HG02840 (cell line): ENCODE results near the gene CCDC198.
A peak's percentile ranks its signal among the peaks of the same experiment; 100 is the strongest.

Experiments
- ATAC-seq: cut with Tn5 transposase; IDR thresholded peaks from one replicate; pipeline ENCODE4 v1.9.1; 2021; ENCODE audit warnings: mild to moderate bottlenecking, moderate library complexity, moderate number of reproducible peaks; ENCODE audit not compliant: unreplicated experiment, low FRiP score

The CCDC198 gene, protein sequence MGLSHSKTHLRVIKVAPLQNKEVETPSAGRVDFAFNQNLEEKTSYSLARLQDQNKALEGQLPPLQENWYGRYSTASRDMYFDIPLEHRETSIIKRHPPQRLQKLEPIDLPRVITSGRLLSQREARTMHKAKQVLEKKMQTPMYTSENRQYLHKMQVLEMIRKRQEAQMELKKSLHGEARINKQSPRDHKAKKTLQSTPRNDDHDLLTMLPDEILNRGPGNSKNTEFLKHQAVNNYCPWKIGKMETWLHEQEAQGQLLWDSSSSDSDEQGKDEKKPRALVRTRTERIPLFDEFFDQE

DNA sequence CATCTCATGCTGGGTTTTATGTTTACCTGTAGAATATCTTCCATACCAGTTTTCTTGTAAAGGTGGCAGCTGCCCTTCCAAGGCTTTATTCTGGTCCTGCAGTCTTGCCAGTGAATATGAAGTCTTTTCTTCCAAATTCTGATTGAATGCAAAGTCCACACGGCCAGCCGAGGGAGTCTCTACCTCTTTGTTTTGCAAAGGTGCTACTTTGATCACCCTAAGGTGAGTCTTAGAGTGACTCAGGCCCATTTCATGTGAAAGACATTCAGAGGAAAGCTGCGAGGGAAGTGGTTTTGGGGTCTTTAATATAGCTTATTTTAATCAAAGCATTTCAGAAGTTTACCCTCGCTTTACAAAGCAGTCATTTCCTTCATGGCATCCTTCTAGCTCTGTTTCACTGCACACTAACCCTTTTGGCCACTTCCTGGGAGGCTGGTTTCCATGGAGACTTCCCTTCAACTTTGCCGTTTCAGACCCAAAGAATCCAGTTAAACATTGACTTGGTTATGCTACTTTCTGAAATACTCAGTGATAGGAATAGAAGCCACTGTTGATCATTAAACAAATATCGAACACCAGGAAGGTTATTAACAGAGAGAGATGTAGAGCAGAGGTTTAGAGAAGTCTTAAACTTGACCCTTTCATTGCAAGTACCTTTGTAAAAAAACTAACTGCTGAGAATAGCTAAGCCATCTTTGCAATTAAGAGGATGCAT, at the start of gene CCDC198:
TSS of gene CCDC198 (minus strand) at position 391 of the 715 bp plus-strand sequence. CDS start at position 249, 142 bp downstream.
- peak; percentile 64 for ATAC-seq

DNA sequence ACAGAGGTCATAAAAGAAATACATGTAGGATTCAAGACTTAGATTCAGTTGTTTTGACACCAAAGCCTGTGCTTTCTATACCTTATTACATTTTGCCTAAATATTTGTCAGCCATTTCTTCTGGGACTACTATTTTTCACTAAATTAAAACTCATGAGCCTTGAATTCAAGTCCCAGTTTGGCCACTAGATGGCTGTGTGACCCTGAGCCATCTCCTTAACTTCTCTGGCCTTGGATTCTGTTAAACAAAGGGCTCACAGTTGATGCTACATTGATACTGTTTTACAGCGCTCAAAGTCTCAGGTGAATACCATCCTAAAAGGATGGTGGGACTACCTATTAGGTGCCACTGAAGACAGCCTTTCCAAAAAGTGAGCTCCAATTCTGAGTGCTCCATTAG, 39.6 kb upstream of the CCDC198 start:
- no peak for ATAC-seq

DNA sequence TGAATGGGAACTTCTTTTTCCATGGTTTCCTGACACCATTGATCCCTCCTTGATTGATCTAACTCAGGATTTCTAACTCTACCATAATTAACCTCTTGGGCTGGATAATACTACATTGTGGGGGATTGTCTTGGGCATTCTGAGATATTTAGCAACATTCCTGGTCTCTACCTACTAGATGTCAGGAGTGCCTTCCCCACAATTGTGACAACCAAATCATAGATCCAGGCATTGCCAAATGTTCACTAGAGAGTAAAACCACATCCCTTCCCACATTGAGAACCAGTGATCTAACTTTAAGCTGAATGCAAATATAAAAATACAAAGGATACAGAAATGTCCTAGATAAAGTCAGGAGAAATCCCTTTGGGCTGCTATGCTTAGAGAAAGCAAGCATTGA, 36.9 kb upstream of the CCDC198 start:
- no peak for ATAC-seq

DNA sequence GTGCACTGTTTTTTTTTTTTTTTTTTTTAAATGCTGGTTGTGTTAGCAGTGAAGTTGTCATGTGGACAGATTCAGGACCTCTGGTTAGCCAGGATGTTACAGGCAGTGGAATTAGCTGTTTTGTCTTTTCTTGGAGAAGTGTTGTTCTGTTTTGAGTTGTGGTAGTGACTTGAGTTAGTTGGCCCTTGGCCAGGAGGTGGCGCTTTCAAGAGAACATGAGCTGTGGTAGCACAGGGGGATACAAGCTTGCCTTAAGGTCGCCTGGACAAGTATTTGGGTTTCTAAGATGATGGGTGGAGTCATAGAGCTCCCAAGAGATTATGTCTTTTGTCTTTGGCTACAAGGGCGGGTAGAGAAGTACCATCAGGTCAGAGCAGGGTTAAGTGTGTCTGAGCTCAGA, 33.3 kb upstream of the CCDC198 start:
- no peak for ATAC-seq

DNA sequence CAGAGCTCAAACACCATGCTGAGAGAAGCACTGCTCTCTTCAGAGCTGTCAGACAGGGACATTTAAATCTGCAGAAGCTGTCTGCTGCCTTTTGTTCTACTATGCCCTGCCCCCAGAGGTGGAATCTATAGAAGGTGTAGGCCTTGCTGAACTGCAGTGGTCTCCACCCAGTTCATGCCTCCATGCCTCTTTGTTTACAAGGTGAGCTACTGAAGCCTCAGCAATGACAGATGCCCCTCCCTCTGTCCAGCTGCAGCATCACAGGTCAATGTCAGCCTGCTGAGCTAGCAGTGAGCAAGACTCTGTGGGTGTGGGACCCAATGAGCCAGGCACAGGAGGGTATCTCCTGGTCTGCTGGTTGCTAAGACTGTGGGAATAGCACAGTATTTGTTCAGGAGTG, 25.4 kb upstream of the CCDC198 start:
- ATAC-seq, result no peak

DNA sequence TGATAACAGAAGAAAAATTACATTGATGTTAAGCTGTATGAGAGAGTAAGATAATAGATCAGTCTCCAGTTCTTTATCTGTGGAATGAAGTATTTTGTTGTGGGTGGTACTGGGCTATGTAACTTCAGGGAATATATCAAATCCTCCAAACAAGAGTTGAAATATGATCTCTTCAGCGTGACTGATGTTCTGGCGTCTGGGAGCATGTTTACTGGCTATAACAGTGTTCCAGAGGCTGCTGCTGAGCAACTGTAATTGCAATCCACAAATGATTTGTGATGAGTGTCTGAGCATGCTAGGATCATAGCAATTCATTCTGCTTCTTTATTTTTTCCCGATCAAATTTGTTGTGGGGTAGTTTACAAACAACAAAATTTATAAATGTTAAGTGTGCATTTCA, 18.6 kb upstream of the CCDC198 start:
- ATAC-seq, result no peak

DNA sequence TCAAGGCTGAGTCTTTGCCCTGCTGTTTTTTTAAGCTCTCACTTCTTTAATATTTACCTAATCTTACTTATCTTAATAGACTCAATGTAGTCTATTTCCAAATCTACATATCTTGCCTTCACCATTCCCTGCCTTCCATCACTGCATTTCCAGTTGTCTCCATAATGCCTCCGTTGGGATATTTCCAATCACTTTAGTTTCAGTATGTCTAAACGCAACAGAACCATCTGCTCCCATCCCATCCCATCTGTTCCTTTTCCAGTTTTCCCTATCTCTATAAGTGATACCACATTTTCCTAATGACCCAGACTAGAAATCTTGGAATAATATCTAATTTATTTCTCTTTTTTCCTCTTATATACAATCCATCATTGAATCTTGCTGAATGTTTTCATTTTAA, 15.1 kb upstream of the CCDC198 start:
- no peak for ATAC-seq

DNA sequence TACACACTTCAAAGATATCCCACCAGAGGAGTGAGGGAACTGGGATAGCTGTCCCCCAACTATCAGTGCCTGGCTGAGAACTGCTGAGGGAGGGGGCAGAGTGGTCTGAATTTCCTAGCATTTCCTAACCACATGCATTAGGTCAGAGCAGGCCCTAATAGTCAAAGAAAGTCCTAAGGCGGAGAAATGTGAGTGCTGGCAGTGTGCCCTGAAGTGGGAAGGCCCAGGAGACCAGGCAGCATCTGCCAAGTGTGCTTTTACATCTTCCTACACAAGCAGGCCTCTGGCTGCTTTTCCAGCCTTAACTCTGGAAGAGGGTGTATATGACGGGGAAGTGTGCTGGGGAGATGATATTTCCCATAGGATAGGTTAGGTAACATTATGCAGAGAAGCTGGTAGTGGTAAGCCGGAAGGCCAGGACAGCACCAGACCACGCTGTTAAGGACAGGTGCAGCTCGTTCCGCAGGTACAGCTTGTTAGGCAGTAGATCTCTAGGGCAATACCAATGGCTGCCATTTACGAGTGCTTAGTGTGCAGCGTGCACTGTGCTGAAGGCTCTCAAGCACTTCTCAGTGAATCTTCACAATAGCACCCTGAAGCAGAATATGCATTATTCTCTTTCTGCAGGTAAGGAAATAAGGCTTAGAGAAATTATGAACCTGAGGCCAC, 9.1 kb upstream of the CCDC198 start:
- no peak for ATAC-seq

DNA sequence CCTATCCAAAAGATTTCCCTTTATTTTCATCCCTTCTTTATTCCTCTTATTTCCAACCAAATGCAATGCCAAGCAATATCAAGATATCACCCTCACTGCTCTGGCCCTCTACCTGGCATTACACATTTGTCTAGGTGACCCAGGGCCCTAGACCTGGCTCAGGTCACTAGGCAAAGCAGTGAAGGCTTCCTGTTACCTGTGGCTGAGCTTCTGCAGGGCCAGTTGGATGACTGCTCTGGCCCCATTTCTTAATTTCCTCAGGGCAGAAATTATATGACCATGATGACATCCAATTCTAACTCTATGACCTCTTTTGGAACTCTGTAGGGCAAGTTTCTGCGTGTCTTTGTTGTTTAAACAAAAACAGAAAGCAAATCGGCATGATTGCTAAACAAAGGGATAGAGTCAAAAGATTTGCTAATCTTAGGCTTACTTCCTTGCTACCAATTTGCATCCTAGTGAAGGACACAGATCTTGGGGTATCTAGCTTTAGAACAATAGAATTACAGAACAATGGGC, 7.4 kb upstream of the CCDC198 start:
- no peak for ATAC-seq

DNA sequence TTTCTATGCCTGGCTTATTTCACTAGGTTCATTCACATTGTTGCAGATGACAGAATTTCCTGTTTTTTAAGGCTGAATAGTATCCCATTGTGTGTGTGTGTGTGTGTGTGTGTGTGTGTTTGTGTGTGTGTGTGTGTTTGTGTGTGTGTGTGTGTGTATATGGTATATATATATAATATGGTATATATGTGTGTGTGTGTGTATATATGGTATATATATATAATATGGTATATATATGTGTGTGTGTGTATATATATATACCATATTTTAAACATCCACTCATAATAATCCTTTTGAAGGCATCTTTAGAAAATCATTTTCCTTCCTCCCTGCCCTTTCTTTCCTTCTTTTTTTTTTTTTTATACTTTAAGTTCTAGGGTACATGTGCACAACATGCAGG, 5.0 kb upstream of the CCDC198 start:
- no peak for ATAC-seq

DNA sequence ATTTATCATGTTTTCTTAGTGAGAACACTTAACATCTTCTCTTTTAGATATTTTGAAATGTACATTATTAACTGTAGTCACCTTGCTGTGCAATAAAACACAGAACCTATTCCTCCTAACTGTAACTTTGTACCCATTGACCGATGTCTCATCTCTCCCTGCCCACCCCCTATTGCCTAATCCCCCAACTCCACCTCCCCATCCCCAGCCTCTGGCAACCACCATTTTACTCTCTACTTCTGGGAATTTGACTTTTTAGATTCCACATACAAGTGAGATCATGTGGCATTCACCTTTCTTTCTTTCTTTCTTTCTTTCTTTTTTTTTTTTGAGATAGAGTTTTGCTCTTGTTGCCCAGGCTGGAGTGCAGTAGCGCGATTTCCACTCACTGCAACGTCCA, 4.4 kb upstream of the CCDC198 start:
- no peak for ATAC-seq

DNA sequence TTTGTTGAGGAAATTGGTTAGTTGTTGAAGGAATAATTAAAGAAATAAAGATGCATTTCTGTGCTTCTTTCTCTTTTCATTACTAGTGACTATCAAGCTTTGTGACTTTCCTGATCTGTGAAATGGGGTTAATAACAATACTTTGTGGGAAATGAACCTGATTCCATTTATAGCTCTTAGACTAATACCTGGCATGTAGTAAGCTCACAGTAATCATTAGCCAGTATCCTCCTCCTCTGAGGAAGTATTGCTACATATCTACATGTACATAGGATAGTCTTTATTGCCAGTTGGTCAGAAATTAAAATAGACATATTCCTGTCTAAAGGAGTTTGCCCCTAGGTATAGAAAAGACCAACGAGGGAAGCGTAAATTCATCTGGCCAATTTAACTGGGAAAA, 1.8 kb upstream of the CCDC198 start:
- ATAC-seq, result no peak

DNA sequence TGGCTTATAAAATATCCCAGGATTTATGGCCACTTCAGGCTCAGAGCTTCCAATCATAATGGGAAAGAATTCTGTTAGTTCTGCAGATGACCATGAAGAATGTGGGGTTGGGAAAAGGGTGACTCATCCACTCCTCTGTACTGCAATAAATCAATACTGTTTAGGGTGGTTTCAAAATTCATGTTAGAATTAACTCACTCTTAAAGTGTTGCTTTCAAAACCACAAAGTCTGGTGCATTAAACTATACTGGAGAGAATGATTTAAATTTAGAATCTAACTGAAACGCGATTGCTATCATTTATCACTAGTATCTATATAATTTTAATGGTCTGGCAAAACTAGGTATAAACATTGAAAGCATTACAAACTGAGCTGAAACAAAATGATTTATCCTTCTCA, 798 bp downstream of the CCDC198 start:
- ATAC-seq, result no peak

DNA sequence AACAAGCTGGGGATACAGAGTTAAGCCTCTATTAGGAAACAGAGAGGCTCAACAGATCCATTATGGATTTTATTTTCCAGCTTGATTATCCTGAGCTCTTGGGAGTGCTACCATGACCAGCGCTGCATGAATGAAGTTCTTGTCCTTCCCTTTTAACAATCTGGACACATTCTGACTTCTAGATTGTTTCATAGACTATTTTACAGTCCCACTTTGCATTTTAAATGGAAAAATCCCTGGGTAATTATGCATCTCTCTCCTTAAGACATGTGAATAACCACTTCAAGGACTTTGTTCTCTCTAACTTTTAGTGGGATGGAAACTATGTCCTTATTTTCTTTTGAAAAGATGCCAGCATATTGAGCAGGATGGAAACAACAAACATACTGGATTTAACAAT, 2.0 kb downstream of the CCDC198 start:
- ATAC-seq, result no peak

DNA sequence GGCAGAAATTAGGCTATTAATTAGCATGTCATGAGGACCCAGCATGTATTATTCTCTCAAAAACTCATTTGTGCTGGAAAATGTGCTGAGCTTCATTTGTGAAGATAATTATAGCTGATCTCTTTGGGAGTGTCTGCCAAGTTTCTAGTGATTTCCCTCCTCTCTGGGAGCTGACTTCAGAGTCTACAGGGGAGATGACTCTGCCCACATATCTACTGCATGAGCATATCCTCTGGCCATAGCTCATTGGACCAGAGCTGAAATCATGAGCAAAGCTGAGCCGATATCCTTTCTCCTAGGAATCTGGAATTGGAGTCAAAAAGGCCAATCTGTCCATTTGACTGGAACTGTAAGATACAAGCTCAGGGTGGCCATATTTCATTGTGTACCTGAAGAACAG, 5.9 kb downstream of the CCDC198 start:
- ATAC-seq, result no peak

DNA sequence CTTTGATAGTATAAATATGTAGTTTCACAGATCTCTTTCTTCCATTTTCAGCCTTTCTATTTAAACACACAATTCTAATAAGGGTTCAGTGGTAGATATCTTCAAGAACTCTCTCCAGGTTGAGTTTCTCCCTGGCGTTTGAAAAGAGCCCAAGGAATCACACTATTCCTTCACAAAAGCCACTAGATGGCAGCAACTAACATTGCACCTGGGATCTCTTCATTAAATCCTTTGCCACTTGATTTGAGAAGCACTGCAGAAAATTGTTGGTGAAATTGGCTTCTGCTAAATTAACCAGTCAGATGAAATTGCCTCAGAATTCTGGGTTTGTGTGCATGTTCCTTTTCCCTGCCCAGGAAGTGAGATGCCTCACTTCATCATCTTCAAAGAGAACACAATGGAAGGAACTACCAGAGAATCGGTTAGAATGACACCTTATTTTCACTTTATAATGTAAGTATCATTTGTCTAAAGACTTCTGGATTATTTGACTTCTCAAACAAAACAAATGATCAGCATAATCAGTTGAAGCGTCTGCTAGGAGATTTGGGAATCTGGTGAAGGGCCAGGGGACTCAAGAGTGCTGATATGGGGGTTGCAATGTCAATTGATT, 6.8 kb downstream of the CCDC198 start:
- ATAC-seq, result no peak

DNA sequence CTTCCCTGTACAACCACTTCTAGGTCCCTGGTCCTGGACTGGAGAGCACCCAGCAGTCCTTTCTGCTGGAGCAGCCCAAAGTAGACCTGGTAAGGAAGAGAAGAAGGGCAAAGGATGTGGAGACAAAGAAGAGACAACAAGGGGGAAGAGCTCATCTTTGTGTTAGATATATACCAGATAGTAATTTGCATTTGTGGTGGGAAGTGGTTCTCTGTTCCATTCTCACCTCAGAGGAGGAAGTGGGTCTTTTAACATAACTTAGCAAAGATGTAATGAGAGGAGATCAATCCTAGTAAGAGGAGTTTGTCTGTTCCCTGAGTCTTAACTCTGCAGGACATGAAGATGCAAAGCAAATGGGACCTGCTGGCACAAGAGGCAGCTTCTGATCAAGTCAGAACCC, 8.0 kb downstream of the CCDC198 start:
- ATAC-seq, result peak; percentile 86

DNA sequence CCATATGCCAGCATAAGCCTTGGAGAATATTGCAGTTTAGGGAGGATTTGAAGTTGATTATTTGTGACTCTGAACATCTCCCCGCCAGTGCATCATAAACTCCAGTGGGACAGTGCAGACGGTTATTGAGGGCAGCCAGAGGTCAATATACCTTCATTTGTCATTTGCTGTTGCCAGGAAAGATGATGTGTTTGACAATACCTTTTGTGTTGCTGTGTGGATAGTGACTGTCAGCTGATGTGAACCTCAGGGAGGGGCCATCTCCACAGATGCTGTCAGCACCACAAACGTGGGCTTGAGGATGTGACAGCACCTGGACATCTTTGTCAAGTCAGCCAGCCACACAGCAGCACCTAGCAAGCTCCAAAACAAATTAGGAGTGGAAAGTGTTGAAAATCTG, 11.5 kb downstream of the CCDC198 start:
- ATAC-seq, result no peak

DNA sequence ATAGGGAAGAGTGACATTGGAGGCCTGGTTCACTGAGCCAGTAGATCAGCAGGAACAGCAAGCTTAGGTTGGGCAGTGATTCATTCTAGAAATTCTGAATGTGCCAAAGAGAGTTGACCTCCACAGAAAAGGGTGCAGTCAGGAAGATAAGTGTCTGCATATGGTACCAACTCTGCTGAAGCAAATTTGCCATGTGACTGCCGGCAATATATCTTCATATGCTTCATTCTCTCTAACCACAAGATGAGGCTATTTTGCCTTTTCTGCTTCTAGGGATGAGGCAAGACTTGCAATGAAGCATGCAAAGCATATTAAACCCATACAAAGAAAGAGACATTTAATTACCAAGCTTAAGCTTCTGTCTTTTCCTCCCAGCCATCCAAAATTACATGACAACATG, 13.6 kb downstream of the CCDC198 start:
- ATAC-seq, result no peak

DNA sequence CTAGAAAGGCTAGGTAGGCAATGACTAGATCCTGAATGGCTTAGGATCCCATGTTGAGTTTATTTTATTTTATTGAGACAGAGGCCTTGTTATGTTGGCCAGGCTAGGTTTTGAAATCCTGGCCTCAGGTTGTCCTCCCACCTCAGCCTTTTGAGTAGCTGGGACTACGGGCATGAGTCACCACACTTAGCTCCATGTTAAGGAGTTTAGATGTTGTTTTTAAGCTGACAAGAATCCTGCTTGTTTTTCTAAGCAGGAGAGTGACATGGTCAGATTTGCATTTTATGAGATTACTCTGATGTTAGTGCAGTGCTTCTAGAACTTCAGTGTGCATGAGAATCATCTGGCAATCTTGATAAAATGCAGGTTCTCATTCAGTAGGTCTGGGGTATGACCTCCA, 14.5 kb downstream of the CCDC198 start:
- ATAC-seq, result no peak

DNA sequence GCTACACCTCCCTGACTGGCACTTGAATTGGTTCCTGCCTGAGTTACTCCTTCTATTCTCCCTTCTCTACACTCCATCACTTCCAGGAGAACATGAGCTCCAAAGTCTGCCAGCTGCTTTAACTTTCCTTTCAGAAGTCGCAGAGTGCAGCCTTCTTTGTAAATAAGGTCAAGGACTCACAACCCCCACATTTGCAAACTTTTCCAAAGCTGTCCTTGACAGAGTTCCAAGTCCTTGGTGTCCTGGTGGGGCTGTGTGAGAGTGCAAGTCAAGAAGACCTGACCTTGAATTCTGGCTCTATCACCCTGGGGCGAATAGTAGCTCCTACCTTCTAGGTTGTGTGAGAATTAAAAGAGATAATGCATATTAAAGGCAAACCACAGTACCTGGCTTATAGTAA, 15.6 kb downstream of the CCDC198 start:
- no peak for ATAC-seq
